Activated CD4-positive, alpha-beta T cell treated with anti-CD3 and anti-CD28 coated beads for 4 hours (primary cell): ENCODE results near the gene IGF2R.
"Not testable (repeated sequence)": the region's sequence is repeated elsewhere in the genome, so short reads cannot be mapped to it uniquely, and the experiment has no call there.

Experiments
- DNase-seq, 2 donors: peaks; one replicate each; pipeline ENCODE4 v3.0.0-alpha.2; 2020

Gene IGF2R

DNA sequence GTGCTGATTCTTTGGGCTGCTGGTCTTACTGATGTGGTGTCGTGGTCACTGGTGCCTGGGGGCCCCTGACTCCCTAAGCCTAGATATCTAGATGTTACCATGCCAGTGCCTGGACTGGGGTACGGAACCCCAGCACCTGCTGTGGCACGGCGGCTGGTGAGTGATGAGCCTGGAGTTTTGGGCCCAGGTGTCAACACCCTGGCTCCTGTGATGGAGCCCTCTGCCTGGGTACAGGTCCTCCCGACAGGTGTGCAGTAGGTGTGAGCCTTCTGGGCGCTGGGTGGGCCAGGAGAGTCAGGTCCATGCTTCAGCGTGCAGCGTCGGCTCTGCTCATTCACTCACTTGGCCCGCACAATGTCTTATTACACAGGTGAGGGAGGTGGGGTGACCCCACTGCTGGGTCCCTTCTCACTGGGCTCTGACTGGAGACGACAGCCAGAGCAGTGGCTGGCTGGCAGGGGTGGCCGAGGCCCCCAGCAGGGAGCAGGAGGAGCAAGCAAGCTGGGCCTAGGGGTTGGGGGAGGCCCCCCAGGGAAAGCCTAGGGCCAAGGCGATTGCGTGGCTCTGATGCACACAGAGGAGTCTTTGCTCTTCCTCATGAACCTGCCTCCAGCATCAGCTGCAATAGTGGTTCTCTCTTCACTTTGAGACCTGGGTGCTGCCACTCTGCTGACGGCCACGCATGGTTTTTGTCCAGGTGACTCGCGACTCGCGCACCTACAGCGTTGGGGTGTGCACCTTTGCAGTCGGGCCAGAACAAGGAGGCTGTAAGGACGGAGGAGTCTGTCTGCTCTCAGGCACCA, 110.2 kb downstream of the IGF2R start:
- no peak for DNase-seq

DNA sequence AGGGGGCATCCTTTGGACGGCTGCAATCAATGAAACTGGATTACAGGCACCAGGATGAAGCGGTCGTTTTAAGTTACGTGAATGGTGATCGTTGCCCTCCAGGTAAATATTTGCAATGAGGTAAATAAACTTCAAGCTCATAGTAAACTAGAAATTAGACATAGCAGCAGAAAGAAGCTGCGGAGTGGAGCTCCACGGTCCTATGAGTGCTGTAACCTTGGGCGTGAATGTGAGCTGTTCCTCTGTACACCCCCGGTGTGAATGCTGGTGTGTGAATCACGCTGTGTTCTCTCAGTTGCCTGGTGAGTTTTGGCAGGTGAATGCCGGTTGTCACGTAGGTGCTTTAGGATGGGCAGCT, 110.8 kb downstream of the IGF2R start:
- no peak for DNase-seq

DNA sequence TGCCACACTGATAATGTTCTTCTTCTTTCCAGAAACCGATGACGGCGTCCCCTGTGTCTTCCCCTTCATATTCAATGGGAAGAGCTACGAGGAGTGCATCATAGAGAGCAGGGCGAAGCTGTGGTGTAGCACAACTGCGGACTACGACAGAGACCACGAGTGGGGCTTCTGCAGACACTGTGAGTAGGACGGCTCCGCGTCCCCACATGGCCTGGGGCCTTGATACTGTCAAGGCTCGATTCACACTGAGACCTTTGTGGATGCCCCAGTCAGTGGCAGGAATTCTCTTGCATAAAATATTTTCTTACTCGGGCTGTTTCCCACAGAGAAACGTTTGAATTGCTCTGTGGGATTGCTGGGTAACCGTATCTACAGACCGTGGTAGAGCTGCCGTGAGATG, 111.2 kb downstream of the IGF2R start:
- DNase-seq = no peak

DNA sequence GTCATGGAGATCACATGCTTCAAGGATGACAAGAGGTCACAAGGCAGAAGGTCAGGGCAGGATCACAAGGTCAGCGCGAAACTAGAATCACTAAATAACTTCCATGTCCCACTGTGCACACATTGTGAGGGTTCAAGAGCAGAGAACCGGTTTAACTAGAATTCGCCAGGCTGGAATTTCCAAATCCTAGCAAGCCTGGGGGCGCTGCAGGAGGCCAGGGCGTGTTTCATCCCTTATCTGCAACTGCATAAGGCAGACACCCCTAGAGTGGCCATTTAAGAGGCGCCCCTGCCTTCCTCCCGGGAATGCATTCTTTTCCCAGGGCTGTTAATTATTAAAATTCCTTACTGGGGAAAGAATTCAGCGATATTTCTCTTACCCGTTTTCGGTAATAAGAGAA, 112.5 kb downstream of the IGF2R start:
- DNase-seq = no peak

- DNase-seq = no peak
Measured at GRCh38 chr6:160082627-160083026, 113.7 kb downstream of the IGF2R start.

DNA sequence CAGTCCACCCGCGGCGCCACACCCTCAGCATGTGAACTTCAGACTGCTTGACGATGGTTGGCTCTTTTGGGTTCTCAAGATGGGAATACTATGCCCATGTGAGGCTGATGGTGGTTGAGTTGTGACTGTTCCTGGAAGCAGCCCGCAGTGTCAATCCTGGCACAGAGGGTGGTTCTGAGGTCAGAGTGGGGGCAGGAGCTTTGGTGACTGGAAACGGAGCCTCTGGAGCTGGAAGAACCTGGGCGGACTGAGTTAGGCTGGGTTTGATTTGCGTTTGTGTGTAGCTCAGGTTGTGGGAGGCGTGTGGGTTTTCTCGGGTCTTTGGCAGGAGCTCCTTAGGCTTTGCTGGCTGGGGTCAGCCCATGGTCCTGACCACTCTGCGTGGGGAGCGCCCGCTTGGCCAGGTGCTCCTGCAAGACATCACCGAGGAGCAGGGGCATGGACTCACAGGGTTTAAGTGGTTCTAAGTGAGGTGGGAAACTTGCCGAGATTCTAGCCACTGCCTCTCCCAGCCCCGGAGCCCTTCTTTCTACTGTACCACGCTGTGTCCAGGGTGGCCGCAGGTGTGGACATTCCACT, 115.4 kb downstream of the IGF2R start:
- DNase-seq = no peak

DNA sequence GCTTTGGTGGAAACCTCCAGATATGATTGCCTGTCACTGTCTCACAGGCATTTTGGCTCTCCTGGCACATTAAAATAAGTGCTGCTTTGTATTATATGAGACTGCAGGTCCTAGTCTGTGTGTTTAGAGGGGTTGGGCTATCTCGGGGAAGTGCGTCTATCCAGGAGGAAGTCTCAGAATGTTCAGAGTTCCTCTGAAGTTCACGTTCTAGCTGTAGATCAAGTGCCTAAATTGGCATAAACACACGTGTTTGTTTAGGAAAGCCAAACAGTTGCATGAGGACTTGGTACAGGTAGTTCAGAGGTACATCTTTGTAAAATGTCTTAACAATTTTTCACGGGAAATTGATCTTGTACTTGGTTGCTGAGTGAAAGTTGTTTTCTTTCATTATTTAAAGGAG, 116.3 kb downstream of the IGF2R start:
- no peak for DNase-seq

- DNase-seq = no peak
Measured at GRCh38 chr6:160085713-160086505, 117.0 kb downstream of the IGF2R start.

GRCh38 chr6:160086754-160087153, 117.9 kb downstream of the IGF2R start:
- DNase-seq = no peak

GRCh38 chr6:160088069-160088783, 119.3 kb downstream of the IGF2R start:
- DNase-seq = no peak

DNA sequence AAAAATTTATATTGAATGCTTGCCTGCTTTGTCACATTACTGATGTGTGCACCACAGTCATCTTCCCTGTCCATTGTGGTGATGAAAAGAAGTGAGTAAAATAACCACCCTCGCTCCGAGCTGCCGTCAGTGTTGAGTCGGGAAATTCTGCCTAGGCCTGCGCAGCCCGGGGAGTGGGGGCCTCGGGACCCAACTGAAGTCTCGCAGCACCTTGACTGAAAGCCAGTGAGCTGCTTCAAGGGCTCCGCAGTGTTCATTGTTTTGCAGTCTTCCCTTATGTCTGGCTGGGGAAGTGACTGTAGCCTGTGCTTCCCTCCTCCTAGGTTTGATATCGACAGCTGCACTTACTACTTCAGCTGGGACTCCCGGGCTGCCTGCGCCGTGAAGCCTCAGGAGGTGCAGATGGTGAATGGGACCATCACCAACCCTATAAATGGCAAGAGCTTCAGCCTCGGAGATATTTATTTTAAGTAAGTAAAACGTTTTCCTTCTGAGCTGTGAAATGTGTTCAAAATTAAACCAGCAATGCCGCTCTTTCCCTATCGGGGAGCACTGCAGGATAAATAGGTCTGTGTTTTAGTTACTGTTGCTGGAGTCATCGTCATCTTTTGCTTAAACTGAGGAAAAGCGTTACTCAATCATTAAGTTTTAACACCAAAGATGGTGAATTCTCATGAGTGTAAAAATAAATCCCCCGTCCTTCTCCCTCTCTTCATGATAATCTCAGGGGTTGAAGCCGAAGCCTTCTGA, 120.1 kb downstream of the IGF2R start:
- DNase-seq = no peak

DNA sequence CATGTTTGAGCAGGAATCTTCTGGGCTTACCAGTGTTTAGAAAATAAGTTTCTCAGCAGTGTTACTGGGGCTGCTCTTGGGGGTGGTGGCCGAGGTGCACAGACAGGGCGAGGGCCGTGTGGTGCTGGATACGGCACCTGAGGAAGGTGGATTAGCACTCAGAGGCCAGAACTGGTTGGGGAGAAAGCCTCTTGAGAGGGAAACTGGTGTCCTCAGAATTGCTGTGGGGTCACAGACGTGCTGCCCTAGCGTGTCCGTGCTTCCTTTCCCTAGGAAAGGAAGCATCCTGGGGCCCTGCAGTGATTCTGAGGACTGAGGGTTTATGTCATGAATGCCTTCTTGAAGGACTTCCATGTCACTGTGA, 120.6 kb downstream of the IGF2R start:
- DNase-seq = no peak

DNA sequence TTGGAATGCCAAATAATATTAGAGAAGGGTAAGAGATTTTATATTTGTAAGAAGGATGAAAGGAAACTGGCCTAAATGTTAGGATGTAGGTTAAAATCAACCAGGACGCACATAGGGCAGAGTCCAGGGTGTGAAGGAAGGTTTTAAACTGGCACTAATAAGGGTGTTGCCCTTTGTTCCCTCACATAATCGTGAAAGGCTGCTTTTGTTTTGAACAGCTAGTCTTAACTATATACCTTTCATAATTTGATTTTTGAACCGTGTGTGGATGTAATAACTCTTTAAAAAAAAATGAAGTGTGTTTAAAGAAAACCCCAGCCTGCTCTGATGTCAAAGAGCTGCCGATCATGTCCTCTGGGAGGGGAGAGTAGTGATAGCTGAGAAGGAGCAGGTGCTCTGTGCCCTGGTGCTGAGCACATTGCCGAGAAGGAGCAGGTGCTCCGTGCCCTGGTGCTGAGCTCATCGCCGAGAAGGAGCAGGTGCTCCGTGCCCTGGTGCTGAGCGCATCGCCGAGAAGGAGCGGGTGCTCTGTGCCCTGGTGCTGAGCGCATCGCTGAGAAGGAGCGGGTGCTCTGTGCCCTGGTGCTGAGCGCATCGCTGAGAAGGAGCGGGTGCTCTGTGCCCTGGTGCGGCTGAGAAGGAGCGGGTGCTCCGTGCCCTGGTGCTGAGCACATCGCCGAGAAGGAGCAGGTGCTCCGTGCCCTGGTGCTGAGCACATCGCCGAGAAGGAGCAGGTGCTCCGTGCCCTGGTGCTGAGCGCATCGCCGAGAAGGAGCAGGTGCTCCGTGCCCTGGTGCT, 121.8 kb downstream of the IGF2R start:
- not testable (repeated sequence) for DNase-seq

- DNase-seq = not testable (repeated sequence)
Measured at GRCh38 chr6:160092176-160092575, 123.3 kb downstream of the IGF2R start.

DNA sequence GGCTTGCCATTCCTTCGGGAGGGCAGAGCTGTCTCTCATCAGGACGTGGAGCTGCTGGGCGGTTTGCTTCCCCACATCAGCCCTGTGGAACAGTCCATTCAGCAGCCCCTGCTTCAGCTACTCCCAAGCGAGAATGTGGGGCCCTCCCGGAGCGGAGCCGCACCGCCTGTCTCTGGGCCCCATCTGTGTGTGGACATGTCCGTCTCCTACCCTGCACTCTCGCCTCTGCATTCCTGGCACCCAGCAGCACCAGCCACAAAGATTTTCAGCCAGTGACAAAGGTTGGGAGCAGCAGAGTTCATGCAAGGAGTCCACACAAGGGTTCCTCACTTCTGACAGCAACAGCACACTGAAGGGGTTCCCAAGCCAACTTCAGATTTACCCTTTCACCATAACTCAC, 123.7 kb downstream of the IGF2R start:
- DNase-seq = no peak

DNA sequence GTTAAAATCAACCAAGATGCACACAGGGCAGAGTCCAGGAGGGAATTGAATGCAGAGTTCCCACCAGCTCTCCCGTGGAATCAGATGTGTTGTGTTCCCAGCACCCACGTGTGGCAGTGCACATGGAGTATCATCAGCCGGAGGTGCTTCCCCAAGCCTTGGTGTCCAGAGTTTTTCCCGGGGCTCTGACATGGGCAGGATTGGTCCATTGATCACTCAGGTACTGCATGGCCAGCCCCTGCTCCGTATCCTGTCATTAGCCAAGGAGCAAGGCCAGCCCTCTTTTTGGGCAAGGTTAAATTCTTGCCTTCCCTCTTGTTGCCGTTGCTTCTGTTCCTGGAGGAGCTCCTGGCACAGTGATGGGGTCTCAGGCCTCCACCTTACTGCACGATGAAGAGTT, 124.2 kb downstream of the IGF2R start:
- DNase-seq = no peak

- DNase-seq = no peak
Measured at GRCh38 chr6:160093946-160094345, 125.1 kb downstream of the IGF2R start.

DNA sequence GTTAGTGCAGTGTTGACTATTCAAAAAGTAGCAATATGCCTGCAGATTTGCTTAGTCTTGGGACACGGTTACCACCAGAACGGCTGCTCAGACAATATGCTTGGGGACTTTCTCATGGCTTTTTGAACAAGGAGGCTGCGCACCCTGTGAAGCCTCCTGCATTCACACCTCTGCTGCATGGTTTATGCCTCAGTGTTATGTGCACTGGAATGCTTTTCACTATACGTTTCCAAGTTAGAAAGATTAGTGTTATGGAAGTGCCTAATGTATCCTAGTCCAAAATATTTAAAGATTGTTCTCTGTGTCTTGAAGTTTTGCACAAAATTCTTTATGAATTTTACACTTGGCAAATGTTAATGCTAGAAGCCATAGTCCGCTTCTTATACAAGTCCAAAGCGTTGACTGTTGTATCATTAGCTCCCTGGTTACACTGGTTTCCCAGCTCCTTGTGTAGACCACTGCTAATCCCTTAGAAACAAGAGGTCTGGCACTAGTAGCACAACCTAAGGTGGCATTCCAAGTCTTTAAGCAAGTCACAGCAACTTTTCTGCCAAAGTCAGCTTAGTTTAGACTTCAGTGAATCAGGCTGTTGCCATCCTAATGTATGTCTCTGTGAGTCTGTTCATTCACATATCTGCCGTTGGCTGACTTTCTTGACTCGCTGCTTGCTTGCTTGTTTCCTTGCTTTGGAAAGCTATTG, 126.4 kb downstream of the IGF2R start:
- no peak for DNase-seq

- no peak for DNase-seq
Measured at GRCh38 chr6:160101277-160102205, 132.7 kb downstream of the IGF2R start.

- no peak for DNase-seq
Measured at GRCh38 chr6:160102399-160102798, 133.5 kb downstream of the IGF2R start.
